GM19468 (cell line): ENCODE data around the gene HSPB9.

ENCODE experiments used
- ATAC-seq: cut with Tn5 transposase; IDR thresholded peaks from one replicate; pipeline ENCODE4 v1.9.1; 2021; ENCODE audit warnings: mild to moderate bottlenecking, moderate library complexity, moderate number of reproducible peaks; ENCODE audit not compliant: unreplicated experiment; ENCODE audit errors: extremely low read depth

HSPB9 gene

DNA sequence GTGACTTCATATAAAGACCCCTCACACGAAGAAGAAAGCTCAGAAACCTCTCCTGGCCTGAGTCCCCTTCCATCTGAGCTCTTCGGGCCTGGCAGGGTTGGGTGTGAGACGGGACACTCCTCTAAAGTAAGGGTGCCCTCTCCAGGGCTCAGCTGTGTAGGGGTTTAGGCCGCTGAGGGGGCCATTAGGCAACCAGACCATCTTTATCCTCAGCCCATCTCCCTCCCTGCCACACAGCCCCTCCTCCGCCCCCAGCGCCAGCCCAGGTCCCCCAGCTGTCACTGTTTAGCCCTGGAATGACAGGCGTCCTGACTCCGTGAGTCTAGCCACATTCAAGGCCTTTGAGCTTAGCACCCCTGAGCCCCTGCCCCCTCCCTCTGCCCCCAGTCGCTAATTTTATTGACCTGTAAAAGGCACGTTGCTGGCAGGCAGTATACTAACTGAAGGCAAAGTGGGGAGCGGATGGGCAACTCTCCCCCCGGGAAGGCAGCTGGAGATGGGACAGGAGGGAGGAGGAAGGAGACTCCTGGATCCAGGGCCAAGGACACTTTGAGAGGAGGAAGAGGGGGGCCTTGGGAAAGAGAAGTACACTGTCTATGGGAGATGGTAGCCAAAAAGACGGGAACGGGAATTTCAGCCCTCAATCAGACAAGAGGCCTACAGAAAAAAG lies 23.7 kb upstream of the HSPB9 start:
- ATAC-seq, result no peak

DNA sequence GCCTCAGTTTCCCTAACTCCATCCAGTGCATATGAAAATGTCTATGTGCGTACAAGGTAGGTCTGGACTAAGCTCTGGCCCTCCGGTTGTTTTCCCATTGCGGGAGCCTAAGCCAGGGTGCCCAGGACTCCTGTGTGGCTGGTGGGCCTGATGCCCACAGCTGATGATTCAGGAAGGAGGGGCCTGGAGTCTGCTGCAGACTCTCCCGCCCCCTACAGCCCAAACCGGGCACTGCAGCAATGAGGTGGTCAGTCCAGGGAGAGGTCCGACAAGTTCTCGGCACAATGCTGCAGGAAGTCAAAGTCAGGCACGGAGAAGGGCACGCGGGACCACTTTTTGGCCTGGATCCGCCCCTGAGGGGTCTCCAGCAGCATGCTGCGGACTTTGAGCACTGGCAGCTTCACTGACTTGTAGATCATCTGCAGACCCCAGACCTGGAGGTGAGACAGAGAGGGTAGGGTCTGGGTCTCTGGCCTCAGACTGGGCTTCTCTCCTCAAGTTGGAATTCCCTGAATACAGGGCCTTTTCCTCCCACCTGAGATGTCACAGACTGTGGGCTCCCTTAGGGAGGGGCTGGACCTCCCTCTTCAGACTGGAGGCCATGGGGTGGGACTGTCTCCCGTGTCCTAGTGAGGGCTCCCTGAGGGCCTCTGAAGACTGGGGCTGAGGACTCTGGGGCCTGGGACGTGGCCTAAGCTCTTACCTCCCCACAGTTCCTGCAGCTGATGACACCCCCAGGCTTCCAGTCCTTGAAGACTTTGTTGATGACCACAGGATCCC lies 20.9 kb upstream of the HSPB9 start:
- no peak for ATAC-seq

DNA sequence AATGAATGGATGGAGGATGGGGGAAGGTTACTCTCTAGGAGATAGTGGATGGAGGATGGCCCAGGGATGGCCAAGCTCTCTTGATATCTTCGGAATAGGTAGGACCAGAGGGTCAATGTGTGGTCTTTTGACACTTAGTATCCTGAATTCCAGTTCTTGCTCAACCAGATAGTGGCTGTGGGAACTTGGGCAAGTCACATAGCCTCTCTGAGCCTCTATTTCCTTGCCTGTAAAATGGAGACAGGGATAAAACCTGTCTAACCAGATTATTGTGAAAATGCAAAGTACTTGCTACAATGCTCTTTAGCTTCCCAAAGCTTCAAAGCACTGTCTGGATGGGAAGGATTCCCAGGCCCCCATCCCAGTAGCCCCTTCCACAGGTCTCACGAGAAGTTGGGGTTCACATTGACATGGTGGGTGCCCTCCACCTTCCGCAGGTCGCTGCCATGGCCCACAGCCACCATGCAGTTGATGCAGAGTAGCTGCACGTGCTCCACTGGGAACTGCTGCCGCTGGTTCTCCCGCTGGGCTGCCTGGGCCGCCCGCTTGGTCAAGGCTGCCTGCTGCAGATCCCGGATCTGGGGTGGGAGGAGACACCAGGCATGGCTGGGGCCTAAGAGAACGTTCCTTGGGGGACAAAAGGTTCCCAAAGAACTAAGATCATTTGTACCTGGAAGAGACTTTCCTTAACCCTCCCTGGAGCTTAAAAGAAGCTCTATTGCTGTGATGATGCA lies 19.2 kb upstream of the HSPB9 start:
- ATAC-seq, result no peak

DNA sequence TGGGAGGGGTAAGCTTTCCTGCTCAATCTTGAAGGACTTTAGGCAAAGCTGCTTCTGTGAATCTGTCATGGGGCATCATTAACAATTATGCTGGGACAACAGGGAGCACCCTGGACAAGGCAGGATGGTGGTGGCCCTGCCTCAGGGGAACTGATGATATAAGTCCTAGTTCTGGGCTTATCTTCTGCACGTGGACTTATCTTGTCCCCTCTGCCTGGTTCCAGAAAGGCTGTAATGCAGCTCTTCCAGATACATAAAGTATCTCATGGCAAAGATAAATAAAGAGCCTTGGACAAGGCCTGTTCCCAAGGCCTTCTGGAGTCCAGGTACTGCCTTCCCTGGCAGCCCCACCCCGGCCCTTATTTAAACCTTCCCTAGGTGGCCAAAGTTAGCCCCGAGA lies 18.3 kb upstream of the HSPB9 start:
- no peak for ATAC-seq

DNA sequence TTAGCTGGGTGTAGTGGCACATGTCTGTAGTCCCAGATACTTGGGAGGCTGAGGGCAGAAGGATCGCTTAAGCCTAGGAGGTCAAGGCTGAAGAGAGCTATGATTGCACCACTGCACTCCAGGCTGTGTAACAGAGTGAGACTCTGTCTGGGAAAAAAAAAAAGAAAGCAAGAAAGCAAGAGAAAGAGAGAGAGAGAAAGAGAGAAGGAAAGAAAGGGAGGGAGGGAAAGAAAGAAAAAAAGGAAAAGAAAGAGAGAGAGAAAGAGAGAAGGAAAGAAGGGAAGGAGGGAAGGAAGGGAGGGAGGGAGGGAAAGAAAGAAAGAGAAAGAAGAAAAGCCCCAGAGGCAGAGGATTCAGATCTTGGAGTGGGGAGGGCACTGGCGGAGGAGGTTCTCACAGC lies 16.6 kb upstream of the HSPB9 start:
- ATAC-seq, result no peak

DNA sequence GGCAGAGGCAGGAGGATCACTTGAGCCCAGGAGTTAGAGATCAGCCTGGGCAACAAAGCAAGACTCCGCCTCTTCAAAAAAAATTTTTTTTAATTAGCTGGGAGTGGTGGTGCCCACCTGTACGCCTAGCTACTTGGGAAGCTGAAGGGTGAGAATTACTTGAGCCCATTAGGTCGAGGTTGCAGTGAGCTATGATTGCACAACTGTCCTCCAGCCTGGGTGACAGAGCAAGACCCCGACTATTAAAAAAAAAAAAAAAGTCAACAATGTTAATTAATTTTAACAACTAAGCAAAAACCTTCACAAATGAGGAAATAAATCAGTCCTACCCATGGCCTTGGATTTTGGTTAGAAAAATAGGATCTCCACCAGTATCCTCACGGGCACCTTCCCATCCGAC lies 15.5 kb upstream of the HSPB9 start:
- no peak for ATAC-seq

DNA sequence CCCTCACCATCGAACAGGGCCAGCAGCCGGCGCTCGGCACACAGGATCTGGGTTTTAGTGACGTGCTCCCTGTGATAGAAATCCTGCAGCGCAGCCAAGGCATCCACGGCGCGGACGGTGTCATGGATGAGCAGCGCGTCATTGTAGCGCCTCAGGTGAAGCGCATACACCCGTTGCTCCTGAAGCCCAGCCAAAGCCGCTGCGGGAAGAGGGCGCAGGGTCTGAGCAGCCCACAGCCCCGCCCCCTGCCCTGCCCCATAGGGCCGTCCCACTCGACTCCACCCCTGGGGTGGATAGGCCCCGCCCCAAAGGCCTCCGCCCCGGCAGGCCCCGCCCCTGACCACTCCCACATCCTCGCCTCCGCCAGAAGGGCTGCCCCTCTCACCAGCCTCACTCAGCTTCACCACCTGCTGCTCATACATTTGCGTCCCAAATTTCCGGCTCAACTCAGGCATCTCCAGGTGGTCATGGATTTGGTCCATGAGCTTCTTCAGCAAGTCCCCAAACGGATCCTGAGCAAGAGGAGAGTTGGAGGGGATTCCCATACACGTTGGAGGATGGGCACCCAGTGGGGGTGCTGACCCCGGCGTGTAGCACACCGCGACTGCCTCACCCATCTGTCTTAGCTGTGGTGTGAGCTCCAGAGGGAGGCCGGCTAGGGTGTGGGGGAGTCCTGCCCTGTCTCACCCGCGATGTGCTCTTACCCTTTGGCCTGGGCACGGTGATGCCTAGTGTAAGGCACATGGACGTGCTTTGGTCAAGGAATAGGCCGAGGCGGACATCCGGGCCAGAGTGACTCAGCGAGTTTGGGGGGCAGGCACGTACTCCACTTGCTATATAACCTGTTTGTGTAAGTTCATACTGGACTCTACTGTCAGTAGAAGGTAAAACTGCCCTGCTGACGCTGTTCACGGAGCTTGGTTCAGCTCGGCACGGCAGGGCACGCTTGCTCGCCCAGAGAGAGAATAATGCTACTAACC lies 14.7 kb upstream of the HSPB9 start:
- peak; percentile 36 for ATAC-seq

DNA sequence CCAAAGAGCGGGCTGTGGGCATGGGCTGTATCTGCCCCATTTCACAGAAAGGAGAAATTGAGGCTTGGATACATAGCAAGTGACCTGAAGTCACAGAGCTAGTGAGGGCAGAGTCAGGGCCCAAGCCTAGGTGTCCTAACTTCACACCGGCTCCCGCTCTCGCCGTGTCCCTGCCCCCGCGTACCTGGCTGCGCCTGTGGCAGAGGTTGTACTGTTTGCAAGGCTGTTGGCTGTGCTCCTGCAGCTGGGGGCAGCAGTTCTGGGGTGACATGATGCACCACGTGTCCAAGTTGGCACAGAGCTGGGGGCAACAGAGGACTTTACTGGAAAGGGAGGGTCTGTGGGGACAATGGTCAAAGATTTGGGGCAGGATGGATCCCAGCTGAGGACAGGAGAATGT lies 13.5 kb upstream of the HSPB9 start:
- no peak for ATAC-seq

DNA sequence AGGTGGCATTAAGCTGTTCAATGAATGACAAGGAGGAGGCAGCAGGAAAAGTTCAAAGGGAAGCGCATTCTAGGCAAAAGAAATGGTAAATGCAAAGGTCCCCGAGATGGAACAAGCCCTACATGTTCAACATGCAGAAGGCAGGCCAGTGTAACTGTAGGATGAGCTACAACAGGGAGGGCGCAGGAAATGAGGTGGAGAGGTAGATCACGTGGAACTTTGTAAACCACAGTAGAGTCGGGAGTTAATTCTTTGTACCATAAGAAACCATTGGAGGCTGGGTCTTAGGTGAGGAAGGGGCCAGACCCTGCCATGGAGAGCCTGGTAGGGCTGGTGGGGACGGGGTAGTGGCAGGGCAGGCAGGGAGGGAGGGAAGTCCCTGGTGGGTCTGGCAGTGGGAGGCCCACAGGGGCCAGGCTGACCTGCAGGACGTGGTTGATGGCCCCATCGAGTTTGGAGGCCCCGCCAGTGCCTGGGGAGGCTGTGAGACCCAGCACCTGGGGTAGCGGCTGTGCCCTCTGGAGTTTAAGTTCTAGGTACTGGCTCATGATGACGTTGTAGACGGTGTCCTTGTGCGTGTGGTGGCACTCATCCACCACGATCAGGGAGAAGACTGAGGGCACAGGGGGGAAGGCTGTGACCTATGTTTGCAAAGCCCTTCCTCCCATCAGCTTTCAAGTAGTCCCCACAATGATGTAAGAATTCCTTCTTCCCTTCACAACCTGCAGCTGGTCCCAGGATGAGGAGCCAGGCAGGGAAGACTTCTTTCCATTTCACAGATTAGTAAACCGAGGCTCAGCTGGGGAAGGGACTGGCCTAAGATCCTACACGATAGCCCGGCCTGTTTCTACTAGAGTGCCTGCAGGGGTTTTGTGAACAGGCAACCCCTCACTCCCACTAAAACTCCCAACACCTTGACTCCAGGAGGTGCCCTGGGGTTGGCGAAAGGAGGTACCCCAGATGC lies 12.0 kb upstream of the HSPB9 start:
- ATAC-seq, result no peak

DNA sequence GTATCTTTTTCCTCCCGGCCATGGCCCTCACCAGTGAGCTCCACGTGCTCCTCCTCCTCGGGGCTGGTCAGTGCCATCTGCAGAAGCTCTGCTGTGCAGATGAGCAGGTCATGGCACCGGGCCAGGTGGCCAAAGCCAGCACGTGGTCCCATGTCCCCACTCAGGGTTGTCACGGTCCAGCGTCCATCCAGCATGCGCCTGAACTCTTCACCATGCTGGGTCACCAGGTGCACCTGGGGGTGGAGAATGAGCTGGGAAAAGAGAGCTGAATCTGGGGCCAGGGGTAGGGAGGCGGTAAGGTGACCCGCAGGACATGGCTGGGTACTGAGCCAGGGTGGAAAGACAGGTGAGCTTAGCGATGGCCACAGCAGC lies 11.4 kb upstream of the HSPB9 start:
- no peak for ATAC-seq

DNA sequence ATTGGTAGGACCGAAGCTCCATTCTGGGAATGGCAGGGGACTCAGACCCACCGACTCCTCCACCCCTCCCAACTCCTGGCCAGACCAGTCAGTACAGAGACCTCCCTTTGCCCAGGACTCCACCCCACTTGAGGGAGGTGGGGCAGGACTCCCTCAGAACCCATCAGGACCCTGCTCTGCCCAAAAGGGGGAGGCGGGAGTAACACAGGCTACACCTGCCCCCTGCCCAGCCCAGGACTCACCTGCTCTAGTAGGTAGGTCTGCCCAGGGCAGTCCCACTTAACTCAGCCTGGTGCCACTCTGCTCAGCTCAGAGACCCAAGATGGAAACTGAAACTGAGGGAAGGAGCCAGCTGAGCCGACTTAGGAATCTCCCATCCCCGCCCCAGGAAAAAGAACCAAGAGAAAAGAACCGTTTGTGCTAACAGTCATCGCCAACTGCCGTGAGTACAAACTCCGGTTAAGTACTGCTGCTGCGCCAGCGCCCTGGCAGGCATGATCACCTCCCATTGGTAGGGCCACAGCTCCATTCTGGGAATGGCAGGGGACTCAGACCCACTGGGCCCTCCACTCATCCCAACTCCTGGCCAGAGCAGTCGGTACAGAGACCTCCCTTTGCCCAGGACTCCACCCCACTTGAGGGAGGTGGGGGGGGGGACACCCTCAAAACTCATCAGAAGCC lies 10.6 kb upstream of the HSPB9 start:
- no peak for ATAC-seq

DNA sequence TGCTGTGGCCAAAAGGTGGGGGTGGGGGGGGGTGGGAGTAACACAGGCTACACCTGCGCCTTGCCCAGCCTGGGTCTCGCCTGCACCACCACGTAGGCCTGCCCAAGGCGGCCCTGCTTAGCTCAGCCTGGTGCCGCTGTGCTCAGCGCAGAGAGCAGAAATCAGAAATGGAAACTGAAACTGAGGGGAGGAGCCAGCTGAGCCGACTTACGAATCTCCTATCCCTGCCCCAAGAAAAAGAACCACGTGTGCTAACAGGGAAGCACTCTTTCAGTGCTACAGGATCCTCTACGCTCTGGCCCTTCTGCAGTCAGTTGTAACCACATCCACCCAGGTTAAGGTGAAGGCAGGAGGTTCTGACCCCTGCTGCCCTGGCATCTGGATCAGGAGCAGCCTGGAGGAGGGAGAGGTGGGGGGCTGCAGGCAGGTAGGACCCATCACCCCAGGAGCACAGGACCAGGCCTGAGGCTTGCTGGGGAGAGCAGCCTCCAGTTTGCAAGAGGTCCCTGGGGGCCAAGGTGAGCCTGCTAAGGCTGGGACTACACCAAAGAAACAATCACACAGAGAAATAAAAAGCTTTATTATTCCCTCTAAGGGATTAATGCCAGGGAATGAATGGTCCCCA lies 9.9 kb upstream of the HSPB9 start, which contains the start of gene DHX58:
Gene DHX58 (minus strand): TSS at position 163 of the 625 bp plus-strand sequence. CDS start 822 bp downstream, outside the sequence.
- peak; percentile 19 for ATAC-seq

DNA sequence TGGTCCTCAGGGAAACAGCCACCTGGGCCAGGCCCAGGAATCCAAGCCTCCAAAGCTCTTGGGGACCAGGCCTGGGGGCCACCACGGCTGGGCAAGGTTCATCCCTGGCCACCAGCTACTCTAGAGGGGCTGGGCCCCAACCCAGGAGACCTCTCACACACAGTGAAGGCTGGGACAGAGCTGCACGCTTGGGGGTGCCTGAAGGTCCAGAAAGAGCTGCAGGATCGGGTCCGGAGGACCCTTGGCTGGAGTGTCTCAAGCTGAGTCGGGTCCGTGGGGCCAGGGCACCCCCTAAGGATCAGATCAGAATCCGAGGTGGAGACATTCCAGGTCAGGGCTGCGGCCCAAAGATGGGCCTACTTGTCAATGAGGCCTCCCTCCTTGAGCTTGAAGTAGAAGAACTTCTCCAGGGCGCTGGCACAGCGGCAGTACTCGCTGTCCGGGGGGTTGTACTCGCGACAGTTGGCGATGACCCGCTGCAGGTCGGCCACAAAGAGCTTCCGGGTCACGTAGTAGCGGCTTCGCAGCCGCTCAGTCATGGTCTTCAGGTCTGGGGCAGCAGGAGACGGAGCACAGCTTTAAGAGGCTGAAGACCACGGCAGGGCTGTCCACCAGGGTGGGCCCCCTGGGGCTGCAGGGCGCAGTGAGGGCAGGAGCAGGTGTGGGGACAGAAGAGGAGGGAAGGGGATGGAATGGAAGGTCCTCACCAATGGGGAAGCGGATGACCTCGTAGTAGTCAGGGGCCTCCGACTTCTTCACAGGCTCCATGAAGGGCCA lies 9.1 kb upstream of the HSPB9 start:
- ATAC-seq, result no peak

DNA sequence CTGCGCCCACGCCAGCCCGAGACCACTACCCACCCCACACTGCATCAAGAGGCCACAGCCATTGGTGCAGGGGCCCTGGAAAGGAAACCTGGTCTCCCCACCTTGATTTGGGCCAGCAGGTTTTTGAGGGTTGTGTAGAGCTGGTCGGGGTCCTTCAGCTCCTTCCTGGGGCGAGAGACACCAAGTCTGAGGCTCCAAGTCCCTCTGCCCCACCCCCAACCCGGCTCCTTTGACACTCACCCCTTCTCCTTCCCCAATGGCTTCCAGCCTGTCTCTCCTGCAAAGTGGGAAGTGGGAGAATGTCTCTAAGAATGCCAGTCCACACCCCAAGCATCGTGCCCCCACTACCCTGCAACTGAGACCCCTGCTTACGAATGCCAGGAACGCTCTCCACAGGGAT lies 8.5 kb upstream of the HSPB9 start:
- ATAC-seq, result no peak

DNA sequence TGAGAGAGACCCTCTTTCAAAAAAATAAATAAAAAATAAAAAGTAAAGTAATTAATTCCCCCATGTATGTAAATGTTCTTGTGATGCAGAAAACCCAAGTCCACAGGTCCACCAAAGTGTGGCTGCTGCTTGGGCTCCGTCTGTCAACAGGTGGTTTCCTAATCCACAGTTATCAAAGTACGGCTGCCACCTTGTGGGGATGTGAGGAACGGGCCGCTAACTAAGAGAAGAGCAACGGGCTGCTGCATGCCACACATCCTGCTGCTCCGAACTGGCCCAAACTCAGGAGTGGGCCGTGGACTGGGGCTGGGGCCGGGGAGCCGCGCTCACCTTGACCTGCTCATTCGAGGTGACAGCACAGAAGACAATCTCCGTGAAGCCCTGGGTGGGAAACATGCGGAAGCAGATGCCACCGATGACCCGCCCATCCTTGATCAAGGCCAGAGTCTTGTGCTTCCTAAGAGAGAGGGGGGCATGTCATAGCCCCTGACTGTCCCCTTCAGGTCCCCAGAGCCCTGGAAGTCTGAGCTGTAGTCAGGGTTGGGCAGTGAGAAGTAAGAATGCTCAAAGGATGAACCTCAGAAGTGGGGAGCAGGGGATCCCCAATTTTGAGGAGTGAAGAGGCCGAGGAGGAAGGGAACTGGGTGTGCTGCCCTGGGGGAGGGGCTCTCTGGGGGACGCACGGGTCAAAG lies 5.8 kb upstream of the HSPB9 start:
- no peak for ATAC-seq

DNA sequence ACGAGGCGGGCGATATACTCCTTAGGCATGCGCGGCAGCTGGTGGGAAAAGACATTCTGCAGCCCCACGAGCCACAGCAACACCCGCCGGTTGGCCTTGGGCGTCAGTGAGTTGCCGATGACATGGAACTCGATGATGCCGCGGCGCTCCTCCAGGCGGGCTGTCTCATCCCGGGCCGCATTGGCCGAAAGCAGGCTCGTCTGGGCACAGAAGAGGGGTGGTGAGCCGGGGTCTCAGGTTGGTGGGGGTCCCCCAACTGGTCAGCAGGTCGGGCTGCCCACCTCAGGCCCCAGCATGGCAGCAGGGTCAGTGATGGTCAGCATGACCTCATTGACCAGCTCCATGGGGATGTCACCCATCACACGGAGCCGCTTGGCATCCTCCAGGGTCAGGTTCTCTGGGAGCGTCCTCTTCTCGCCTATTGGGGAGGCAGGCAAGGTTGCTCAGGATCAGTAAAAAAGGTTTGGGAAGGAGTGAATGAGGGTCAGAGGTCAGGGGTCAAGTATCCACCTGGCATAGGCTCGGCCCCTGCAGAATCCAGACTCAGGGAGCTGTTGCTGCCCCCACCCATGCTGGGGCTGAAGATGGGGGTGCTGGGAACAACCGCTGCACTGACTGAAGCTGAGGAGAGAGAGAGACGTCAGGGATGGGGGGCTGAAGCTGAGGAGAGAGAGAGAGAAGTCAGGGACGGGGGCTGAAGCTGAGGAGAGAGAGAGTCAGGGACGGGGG lies 5.0 kb upstream of the HSPB9 start:
- no peak for ATAC-seq
